NCI-H446 (cell line): ENCODE measurements around the gene KIFC3.
"Not testable (repeated sequence)": the region's sequence is repeated elsewhere in the genome, so short reads cannot be mapped to it uniquely, and the experiment has no call there.

Source experiments
- DNase-seq, 2 experiments: peaks; one replicate each; lab custom pipeline; 2025; lab: John Stamatoyannopoulos, UW

Gene KIFC3

GRCh38 chr16:57804111-57804837 lies 2.0 kb upstream of the KIFC3 start:
- no peak for DNase-seq

- DNase-seq = no peak
These were observed 1.1 kb upstream of the KIFC3 start for GRCh38 chr16:57803134-57803990.

- DNase-seq = no peak
These were observed 416 bp downstream of the KIFC3 start for GRCh38 chr16:57801809-57802340.

- no peak for DNase-seq
These were observed 1.0 kb downstream of the KIFC3 start for GRCh38 chr16:57801098-57801808.

GRCh38 chr16:57800200-57801097 lies 1.8 kb downstream of the KIFC3 start:
- no peak for DNase-seq

- DNase-seq = no peak
These were observed 2.6 kb downstream of the KIFC3 start for GRCh38 chr16:57799600-57800199.

- no peak for DNase-seq
These were observed 3.2 kb downstream of the KIFC3 start for GRCh38 chr16:57798953-57799599.

- no peak for DNase-seq
These were observed 4.0 kb downstream of the KIFC3 start for GRCh38 chr16:57798267-57798810.

- no peak for DNase-seq
These were observed 4.6 kb downstream of the KIFC3 start for GRCh38 chr16:57797526-57798266.

- no peak for DNase-seq
These were observed 5.1 kb downstream of the KIFC3 start for GRCh38 chr16:57797216-57797525.

- DNase-seq = not testable (repeated sequence)
These were observed 6.3 kb downstream of the KIFC3 start for GRCh38 chr16:57796014-57796413.

- peak in 1 of 2 experiments; percentile 62 for DNase-seq
These were observed 6.8 kb downstream of the KIFC3 start for GRCh38 chr16:57795431-57795878.

- no peak for DNase-seq
These were observed 7.4 kb downstream of the KIFC3 start for GRCh38 chr16:57794849-57795430.

- no peak for DNase-seq
These were observed 10.3 kb downstream of the KIFC3 start for GRCh38 chr16:57791893-57792461.

GRCh38 chr16:57791195-57791892 lies 10.9 kb downstream of the KIFC3 start:
- no peak for DNase-seq

GRCh38 chr16:57788951-57789350 lies 13.3 kb downstream of the KIFC3 start:
- DNase-seq = no peak

- no peak for DNase-seq
These were observed 13.9 kb downstream of the KIFC3 start for GRCh38 chr16:57788252-57788841.

- DNase-seq = no peak
These were observed 14.8 kb downstream of the KIFC3 start for GRCh38 chr16:57787519-57787905.
